Ishikawa (cell line): ENCODE data around the gene CIAO2B.
A peak's percentile ranks its signal among the peaks of the same experiment; 100 is the strongest.

Source experiments
- CEBPB ChIP-seq: IDR thresholded peaks from 2 replicates; pipeline ENCODE4 v1.6.1; 2012
- CREB1 ChIP-seq: IDR thresholded peaks from 2 replicates; pipeline ENCODE4 v1.6.1; 2012; ENCODE audit warnings: low read depth
- EGR1 ChIP-seq: IDR thresholded peaks from 2 replicates; pipeline ENCODE4 v1.6.1; 2012
- EP300 ChIP-seq: IDR thresholded peaks from 2 replicates; pipeline ENCODE4 v1.6.1; 2012; ENCODE audit warnings: borderline replicate concordance
- FOXM1 ChIP-seq: IDR thresholded peaks from 2 replicates; pipeline ENCODE4 v1.6.1; 2012; ENCODE audit warnings: low read depth, borderline replicate concordance
- NFIC ChIP-seq: IDR thresholded peaks from 2 replicates; pipeline ENCODE4 v1.6.1; 2012
- RAD21 ChIP-seq: IDR thresholded peaks from 2 replicates; pipeline ENCODE4 v1.6.1; 2012; ENCODE audit warnings: low read depth
- TAF1 ChIP-seq: IDR thresholded peaks from 2 replicates; pipeline ENCODE4 v1.6.1; 2012; ENCODE audit warnings: low read depth, mild to moderate bottlenecking
- TCF12 ChIP-seq: IDR thresholded peaks from 2 replicates; pipeline ENCODE4 v1.6.1; 2012; ENCODE audit warnings: low read depth
- TEAD4 ChIP-seq: IDR thresholded peaks from 2 replicates; pipeline ENCODE4 v1.6.1; 2012
- YY1 ChIP-seq: IDR thresholded peaks from 2 replicates; pipeline ENCODE4 v1.6.1; 2012; ENCODE audit warnings: low read depth
- ZBTB7A ChIP-seq: IDR thresholded peaks from 2 replicates; pipeline ENCODE4 v1.6.1; 2012; ENCODE audit warnings: low read depth
- TF ChIP-seq, protein P1 (sequence below): IDR thresholded peaks from 2 replicates; pipeline ENCODE4 v1.6.1; 2012; ENCODE audit warnings: low read depth, mild to moderate bottlenecking
- TF ChIP-seq, protein P2 (sequence below): IDR thresholded peaks from 2 replicates; pipeline ENCODE4 v1.6.1; 2012
- TF ChIP-seq, protein P3 (sequence below): IDR thresholded peaks from 2 replicates; pipeline ENCODE4 v1.6.1; 2012

The CIAO2B gene

DNA sequence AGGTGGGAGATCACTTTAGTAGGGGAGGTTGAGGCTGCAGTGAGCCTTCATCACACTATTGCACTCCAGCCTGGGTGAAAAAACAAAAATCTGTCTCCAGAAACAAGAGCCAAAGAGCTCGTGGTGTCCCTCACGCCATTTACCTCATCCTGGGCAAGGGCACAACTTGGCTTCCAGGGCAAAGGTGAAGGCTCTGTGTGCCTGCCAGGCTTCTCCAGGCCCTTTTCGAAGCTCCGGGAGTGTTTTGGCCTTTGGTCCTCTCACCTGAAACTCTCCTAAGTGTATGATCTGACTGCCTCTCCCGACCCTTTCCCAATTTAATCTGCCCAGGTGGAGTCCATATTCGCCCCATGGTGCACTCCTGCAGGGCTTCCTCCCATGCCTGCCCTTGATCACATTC lies 15.3 kb upstream of the CIAO2B start:
- TF ChIP-seq TEAD4: no peak
- no peak for TF ChIP-seq EGR1
- TF ChIP-seq TCF12: no peak
- no peak for TF ChIP-seq EP300
- TF ChIP-seq NFIC: no peak
- TF ChIP-seq, protein P1, sequence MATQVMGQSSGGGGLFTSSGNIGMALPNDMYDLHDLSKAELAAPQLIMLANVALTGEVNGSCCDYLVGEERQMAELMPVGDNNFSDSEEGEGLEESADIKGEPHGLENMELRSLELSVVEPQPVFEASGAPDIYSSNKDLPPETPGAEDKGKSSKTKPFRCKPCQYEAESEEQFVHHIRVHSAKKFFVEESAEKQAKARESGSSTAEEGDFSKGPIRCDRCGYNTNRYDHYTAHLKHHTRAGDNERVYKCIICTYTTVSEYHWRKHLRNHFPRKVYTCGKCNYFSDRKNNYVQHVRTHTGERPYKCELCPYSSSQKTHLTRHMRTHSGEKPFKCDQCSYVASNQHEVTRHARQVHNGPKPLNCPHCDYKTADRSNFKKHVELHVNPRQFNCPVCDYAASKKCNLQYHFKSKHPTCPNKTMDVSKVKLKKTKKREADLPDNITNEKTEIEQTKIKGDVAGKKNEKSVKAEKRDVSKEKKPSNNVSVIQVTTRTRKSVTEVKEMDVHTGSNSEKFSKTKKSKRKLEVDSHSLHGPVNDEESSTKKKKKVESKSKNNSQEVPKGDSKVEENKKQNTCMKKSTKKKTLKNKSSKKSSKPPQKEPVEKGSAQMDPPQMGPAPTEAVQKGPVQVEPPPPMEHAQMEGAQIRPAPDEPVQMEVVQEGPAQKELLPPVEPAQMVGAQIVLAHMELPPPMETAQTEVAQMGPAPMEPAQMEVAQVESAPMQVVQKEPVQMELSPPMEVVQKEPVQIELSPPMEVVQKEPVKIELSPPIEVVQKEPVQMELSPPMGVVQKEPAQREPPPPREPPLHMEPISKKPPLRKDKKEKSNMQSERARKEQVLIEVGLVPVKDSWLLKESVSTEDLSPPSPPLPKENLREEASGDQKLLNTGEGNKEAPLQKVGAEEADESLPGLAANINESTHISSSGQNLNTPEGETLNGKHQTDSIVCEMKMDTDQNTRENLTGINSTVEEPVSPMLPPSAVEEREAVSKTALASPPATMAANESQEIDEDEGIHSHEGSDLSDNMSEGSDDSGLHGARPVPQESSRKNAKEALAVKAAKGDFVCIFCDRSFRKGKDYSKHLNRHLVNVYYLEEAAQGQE: no peak
- TF ChIP-seq, protein P2, sequence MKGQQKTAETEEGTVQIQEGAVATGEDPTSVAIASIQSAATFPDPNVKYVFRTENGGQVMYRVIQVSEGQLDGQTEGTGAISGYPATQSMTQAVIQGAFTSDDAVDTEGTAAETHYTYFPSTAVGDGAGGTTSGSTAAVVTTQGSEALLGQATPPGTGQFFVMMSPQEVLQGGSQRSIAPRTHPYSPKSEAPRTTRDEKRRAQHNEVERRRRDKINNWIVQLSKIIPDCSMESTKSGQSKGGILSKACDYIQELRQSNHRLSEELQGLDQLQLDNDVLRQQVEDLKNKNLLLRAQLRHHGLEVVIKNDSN: no peak
- no peak for TF ChIP-seq CREB1
- TF ChIP-seq CEBPB: no peak
- no peak for TF ChIP-seq ZBTB7A
- TF ChIP-seq YY1: no peak
- no peak for TF ChIP-seq RAD21
- TF ChIP-seq, protein P3, sequence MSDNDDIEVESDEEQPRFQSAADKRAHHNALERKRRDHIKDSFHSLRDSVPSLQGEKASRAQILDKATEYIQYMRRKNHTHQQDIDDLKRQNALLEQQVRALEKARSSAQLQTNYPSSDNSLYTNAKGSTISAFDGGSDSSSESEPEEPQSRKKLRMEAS: no peak
- TF ChIP-seq TAF1: no peak
- TF ChIP-seq FOXM1: no peak

DNA sequence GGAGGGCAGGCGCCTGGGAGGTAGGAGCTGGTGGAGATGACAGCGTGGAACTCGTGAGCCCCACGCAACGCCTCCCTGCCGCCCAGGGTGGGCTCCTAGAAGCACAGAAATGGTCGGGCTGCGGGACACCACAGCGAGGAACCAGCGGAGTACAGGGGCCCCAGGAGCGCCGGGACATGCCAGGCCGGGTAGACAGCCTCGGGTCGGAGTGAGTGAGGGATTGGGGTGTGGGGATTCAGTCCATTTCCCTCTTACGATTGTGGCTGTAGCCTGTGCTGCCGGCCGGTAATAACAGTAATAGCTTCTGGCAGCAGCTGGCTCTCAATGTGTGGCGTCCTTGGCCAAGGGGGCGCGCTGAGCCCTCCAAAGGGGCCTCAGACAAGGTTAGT lies 14.6 kb upstream of the CIAO2B start:
- TF ChIP-seq ZBTB7A: no peak
- no peak for TF ChIP-seq FOXM1
- TF ChIP-seq YY1: no peak
- no peak for TF ChIP-seq TCF12
- no peak for TF ChIP-seq RAD21
- TF ChIP-seq NFIC: no peak
- TF ChIP-seq EP300: no peak
- TF ChIP-seq TAF1: no peak
- no peak for TF ChIP-seq CEBPB
- TF ChIP-seq, protein P1: no peak

DNA sequence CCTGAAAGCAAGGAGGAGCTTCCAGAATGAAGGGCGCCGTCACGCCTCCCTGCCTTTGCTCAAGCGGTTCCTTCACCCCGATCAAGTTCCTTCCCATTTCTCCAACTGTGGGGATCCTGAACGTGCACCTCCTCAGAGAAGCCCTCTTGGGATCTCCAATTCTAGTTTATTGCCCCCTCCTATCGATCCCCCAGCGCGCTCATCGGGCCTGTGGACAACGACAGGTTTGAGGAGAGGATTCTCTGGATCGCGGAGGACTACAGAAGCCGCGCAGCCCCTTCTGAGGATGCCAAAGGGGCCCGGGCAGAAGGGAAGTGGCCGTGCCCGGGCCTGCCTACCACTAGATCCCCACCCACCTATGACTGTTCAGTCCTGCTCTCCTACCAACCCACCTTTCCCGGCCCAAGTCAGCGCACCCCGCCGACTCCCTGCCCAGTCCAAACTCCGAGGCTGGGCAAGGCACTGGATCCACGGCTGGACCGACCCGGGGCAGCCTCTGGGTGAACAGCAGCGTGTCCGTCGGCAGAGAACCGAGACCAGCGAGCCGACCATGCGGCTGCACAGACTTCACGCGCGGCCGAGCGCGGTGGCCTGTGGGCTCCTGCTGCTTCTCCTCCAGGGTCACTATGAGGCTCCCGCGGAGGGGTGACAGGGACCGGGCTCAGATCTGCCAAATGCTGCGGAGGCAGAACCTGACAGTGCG lies 14.1 kb upstream of the CIAO2B start:
- TF ChIP-seq, protein P3: no peak
- TF ChIP-seq EP300 (no peak), YY1 (no peak)

DNA sequence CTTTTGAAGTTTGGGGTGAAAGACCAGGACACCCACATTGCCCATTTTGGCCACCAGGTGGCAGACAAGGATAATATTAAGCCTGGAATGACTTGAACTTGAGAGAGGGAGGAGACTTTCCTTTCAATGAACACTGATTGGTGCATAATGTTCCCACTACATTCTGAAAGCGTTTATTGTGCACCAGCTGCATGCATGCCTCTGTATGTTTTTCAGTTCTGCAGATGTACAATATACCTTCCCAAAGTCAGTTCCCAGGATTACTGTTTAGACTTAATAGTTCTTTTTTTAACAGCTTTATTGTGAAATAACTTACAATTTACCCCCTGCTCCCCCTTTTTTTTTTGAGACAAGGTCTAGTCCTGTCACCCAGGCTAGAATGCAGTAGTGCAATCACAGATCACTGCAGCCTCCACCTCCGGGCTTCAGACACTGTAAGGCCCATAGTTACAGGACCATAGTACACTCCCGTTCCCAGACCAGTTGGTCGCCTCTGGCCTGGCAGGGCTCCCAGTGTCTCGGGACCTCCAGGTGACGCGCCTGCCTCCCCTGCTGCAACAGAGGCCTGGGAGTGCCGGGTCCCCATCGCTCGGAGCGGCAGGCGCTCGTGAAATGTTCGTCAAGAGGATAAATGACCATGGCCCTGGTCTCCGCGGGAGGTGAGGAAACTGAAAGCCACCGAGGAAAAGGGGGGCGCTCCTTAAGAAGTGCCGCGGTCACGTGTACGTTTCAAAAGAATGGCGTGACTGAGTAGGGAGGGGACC lies 13.3 kb upstream of the CIAO2B start:
- TF ChIP-seq RAD21: peak; percentile 84
- no peak for TF ChIP-seq NFIC
- TF ChIP-seq YY1: no peak

DNA sequence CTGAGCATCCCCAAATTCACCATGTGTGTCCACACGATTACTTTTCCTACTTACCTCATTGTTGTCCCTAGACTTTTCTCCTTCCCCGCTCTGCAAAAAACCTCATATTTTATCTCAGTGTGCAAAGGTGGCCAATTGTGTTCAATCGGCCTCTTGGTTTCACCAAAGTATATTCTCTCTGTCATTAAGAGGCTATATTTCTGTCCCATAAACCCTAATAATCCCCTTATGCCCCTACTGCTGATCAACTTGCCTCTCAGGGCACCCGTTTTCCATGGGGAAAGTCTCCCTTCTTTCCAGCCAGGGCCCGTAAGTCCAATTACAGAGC lies 12.7 kb upstream of the CIAO2B start:
- TF ChIP-seq, protein P2: no peak
- no peak for TF ChIP-seq YY1
- no peak for TF ChIP-seq EGR1
- no peak for TF ChIP-seq ZBTB7A
- TF ChIP-seq TEAD4: no peak
- TF ChIP-seq TCF12: no peak
- no peak for TF ChIP-seq RAD21
- TF ChIP-seq TAF1: no peak
- no peak for TF ChIP-seq CREB1
- no peak for TF ChIP-seq FOXM1
- no peak for TF ChIP-seq NFIC
- TF ChIP-seq, protein P1: no peak
- TF ChIP-seq, protein P3: no peak
